HG02571 (cell line): Measurements from ENCODE around the gene CACHD1.
"Not testable (repeated sequence)": the region's sequence is repeated elsewhere in the genome, so short reads cannot be mapped to it uniquely, and the experiment has no call there.

Source experiments
- ATAC-seq: cut with Tn5 transposase; IDR thresholded peaks from one replicate; pipeline ENCODE4 v1.9.1; 2021; ENCODE audit warnings: mild to moderate bottlenecking, moderate library complexity; ENCODE audit not compliant: unreplicated experiment

CACHD1 gene

GRCh38 chr1:64686828-64687724 is 217.1 kb downstream of the CACHD1 start:
- ATAC-seq: no peak

GRCh38 chr1:64687725-64688327 is 217.9 kb downstream of the CACHD1 start:
- no peak for ATAC-seq

DNA sequence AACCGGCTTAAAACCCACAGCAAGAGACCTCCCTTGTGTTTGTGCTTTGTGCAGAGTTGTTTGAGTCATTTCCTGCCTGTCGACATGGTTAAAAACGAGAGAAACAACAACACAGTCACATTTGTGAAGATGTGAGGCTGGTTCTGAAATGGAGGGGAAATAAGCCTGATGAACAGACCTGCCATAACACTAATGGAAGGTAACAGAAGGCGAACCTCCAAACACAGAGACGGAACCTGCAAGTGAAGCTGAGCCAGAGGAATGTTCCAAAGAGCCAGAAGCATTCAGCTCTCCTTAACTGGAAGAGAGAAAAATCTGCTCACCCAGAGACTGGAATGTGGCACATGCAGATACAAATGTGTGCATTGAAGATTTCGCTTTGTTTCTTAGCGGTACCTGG is 221.7 kb downstream of the CACHD1 start:
- ATAC-seq: no peak

DNA sequence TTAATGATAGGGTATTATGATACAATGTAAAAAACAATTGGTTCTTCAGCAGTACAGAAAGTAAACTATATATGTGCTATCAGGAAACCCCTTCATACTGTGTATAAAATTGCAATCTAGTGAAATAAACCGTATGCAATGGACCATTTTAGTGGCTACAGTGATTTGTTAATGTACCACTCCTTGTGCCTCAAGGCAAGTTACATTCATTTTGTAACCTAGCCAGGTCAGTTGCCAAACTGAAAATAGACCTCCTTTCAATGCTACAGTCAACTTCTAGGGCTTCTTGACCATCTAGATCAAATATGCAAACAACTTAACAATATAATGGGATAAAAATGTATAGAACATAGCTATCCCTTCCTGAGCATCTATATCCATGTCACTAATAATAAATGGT is 223.0 kb downstream of the CACHD1 start:
- no peak for ATAC-seq

GRCh38 chr1:64693406-64693805 is 223.5 kb downstream of the CACHD1 start:
- ATAC-seq: no peak

DNA sequence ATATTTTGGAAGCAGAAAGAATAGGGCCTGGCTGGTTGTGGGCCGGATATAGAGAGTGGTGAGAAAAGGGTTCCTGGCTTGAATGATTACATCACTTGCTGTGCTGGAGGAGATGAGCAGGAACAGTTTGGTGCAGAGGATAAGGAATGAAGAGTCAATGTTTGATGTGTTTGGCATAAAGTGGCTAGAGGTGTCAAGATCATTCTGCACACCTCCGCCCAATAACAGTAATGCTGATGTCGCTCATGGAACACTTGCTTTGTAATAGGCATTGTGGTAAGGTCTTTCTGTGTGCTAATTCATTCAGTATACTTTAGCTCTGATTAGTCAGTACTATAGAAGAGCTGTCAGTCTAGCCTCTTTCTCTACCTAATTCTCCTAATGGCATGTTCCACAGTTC is 226.9 kb downstream of the CACHD1 start:
- ATAC-seq: no peak

GRCh38 chr1:64699327-64699726 is 229.4 kb downstream of the CACHD1 start:
- ATAC-seq: no peak

GRCh38 chr1:64701071-64701470 is 231.1 kb downstream of the CACHD1 start:
- no peak for ATAC-seq

GRCh38 chr1:64701886-64702285 is 232.0 kb downstream of the CACHD1 start:
- no peak for ATAC-seq

GRCh38 chr1:64702670-64703069 is 232.7 kb downstream of the CACHD1 start:
- ATAC-seq: not testable (repeated sequence)

GRCh38 chr1:64703600-64703999 is 233.7 kb downstream of the CACHD1 start:
- no peak for ATAC-seq

- no peak for ATAC-seq
Measured at GRCh38 chr1:64705591-64705990, 235.7 kb downstream of the CACHD1 start.

DNA sequence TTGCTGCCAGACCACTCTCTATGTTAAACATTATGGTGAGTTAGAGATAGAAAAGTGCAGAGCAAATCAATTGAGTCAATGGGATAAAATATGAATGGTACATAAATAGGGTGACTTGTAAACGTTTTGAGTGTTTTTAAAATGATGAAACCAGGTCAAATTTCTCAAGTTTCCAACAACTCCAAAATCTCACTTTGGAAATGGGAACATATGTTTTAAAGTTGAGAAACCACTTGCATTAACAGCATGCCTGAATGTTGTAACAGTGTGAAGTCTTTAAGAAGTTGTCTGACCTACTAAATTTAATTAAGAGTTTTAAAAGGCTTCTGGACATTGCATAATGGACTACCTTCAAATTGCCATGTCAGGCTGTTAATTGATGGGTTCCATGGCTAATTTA is 241.3 kb downstream of the CACHD1 start:
- no peak for ATAC-seq

DNA sequence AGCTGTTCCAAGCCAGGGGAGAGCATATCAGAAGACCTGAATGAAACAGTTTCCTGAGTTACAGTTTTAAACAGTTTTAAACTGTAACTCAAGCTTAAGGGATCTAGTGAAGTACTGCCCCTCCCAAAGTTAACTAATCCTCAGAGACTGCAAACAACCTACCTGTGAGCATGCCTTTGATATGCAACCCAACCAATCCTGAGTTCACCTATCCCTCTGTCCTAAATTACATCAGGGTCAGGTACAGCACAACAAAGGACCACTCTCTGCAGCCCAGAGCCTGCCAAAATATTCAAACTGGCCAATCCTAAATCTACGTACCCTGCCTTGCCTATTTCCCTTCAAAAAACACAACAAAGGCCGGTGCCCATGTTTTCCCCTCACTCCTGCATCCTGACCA is 242.1 kb downstream of the CACHD1 start:
- ATAC-seq: no peak

- ATAC-seq: no peak
Measured at GRCh38 chr1:64715186-64715585, 245.3 kb downstream of the CACHD1 start.

GRCh38 chr1:64721135-64721534 is 251.2 kb downstream of the CACHD1 start:
- ATAC-seq: no peak

GRCh38 chr1:64721576-64722145 is 251.7 kb downstream of the CACHD1 start:
- no peak for ATAC-seq

GRCh38 chr1:64727861-64728260 is 257.9 kb downstream of the CACHD1 start:
- ATAC-seq: no peak

DNA sequence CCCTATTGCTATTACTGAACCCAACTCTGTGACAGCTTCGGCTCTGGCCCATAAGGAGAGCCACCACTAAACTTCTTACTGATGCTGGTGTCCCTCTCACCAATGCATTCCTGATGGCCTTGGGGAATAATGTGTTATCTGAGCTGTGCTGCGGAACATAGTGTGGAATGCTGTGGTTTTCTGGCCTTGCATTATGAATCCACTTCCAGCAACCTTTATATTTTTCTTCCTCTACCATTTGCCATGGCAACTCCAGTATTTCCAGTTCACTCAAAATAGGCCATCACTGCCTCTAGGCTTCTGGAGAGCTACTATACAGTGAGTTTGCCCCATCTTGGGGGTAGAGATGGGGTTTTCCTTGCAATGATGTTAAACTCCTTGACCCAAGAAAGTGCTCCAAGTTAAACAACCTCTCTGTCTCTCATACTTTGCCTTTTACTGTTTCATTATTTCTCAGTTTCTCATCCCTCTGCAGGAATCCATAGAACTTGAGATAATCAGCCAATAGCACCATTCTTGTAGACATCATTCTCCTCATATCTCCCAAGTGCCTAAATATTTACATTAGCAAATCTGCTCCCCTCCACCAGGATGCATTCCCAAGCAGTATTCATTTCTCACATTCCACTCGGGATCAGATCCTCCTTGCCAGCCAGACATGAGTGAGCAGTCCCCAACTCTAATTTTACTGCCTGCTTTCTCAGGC is 263.8 kb downstream of the CACHD1 start:
- no peak for ATAC-seq

DNA sequence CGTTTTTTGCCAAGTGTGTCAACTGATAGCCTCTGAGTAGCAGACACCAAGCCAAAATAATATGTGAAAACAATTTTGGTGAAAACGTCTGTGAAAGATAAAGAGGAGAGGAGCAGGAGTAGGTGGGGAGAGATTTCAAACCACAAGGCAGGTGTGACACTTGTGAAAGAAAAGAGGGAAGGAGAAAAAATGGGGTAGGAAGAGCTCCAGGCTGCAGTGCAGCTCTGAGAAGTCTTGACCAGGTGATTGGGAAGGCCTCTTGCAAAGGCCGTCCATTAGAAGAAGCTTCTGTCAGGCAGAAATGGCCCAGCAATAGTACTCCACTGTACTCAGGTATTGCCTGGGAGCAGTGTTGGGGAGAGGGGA is 264.3 kb downstream of the CACHD1 start:
- no peak for ATAC-seq

DNA sequence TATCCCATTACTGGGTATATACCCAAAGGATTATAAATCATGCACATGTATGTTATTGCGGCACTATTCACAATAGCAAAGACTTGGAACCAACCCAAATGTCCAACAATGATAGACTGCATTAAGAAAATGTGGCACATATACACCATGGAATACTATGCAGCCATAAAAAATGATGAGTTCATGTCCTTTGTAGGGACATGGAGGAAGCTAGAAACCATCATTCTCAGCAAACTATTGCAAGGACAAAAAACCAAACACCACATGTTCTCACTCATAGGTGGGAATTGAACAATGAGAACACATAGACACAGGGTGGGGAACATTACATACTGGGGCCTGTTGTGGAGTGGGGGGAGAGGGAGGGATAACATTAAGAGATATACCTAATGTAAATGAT is 270.8 kb downstream of the CACHD1 start:
- not testable (repeated sequence) for ATAC-seq
